ENCODE results near the gene NPW.

DNA sequence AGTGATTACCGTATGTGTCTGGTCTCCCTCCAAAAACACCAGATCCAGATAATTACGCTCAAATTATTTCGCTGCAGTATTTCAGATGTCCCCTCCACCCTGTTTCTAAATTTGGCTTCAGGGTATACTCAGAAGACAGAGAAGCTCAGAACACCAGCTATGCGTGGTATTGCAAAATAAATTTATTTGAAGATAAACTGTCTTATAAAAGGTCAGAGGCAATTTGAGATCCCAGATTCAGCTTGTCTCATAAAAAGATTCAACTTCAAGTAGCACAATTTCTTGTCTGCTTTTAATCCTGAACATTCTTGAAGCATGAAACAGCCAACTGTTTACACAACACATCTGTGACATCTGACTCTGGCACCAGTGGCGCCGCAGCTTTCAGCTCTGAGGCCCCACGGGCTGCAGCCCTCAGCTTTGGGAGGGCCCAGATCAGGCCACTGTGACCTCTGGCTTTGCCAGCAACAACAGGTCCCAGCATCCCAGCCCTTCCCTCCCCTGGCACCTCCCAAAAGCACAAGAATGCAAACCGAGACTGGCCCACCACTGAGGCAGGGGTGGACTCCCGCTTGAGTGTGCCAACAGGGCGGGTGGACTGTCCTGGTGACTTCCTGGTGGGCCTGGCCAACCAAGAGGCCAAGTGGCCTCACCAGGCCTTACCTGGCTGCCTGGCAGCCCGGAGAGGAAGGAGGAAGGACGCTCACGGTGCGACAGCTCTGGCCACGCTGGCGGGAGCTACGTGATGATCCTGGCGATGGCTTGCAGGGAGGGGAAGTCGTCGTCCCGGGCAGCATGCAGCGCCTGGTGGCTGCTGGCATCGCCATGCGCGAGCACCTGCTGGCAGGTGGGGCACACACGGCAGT lies 21.9 kb upstream of the NPW start:
- TF ChIP-seq CTCF (IDR thresholded peaks at IDR 0.05), result no peak
- no peak for TF ChIP-seq POLR2A (IDR thresholded peaks at IDR 0.05)

All from heart left ventricle (tissue), 13 donors.